RKO (cell line): ENCODE data around the gene LYRM4.

Experiments used
- DNase-seq: peaks from one replicate; pipeline ENCODE4 v3.0.0-alpha.2; 2016; ENCODE audit warnings: low spot score

Gene LYRM4

GRCh38 chr6:5260661-5261544 lies at the start of gene LYRM4, which contains the start of gene FARS2:
Gene LYRM4, minus strand, starts transcription at chr6:5260950. Its CDS starts 217 bp downstream, at chr6:5260733.
Gene FARS2, plus strand, starts transcription at chr6:5261513.
- peak; percentile 85 for DNase-seq

GRCh38 chr6:5308066-5308465 lies 47.3 kb upstream of the LYRM4 start:
- peak; percentile 65 for DNase-seq

DNA sequence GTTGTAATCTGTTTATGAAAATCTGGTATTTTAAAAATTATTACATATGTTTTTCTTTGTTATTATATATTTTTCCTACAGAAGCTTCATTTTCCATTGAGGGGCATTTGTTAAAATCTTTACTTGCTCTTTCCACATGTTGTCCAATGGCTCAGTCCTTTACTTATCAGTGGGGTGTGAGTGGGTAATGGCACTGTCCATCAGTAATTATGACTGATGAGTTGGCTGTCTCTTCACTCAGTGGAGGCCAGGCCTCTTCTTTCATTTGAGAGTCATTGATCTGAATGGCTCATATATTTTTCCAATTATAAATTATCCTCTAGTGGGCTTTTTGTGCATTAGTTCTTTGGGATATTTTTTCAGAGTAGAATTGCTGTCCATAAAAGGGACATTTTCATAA lies 46.3 kb upstream of the LYRM4 start:
- DNase-seq: no peak

- no peak for DNase-seq
Measured at GRCh38 chr6:5305968-5306626, 45.3 kb upstream of the LYRM4 start.

DNA sequence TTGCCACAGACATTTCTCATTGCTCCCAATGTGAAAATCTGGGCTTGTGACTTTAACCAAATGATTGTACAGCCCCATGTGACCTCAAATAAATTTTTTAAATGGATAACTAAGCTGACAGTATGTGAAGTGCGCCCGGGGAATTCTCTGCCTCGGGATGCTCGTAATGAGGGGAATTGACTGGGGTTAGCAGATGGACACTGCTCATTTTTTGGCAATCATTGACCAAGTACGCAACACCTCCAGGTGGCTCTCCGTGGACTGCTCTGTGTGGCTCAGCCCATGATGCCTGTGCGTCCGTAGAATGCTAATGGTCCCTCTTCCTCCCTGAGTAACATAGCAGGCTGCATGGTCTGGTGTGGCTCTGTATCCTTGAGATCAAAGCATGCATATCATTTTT lies 42.9 kb upstream of the LYRM4 start:
- no peak for DNase-seq

DNA sequence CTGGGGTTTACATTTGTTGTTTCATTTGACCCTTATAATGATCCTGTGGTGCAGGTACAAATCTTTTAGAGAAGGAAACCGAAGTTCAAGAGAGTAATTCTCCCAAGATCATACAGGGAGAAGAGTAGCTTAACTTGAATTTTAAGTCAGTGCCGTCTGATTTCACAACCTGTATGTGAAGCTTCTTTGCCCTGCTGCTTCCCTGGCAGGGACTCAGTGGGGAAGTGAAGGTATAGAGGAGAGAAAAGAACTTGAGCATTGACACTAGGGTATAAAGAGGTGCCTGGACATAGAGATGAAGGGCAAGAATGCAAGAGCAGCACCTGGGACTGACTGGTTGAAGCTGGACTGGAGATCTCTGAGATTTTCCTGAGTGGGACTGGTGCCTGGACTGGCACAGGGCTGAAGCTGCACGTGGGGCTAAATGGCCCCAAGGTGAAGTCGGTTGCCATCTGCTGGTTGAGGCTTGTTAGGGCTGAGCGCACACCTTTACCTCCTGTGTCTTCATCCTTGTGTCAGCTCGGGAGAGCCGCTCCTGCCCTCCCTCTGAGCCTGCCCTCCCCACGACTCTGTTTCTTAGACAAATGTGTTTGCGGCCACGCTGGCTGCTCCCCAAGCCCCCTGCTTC lies 42.4 kb upstream of the LYRM4 start:
- no peak for DNase-seq

GRCh38 chr6:5302220-5302946 lies 41.6 kb upstream of the LYRM4 start:
- DNase-seq: no peak

GRCh38 chr6:5300206-5300764 lies 39.5 kb upstream of the LYRM4 start:
- no peak for DNase-seq

GRCh38 chr6:5295623-5296022 lies 34.9 kb upstream of the LYRM4 start:
- no peak for DNase-seq

- no peak for DNase-seq
Measured at GRCh38 chr6:5294392-5295211, 33.9 kb upstream of the LYRM4 start.

- no peak for DNase-seq
Measured at GRCh38 chr6:5293692-5294091, 32.9 kb upstream of the LYRM4 start.

- no peak for DNase-seq
Measured at GRCh38 chr6:5292154-5292553, 31.4 kb upstream of the LYRM4 start.

GRCh38 chr6:5290500-5290899 lies 29.8 kb upstream of the LYRM4 start:
- DNase-seq: no peak

DNA sequence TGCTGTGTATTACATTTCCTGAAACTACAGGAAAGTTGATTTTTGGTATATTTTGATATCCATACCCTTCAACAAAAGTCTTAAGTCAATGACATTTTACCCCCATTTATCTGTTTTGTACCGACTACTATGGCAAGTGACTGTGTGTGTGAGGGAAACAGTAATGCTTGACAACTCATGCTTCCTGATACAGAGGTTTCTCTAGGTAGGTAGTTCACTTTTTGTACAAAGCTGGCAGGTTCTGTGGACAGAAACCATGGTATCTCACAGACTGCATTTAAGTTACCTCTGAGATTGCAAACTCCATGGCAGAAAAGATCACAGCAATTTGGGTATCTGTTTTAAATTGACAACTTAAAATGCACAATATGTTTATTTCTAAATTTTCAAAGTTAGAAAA lies 29.3 kb upstream of the LYRM4 start:
- no peak for DNase-seq

GRCh38 chr6:5287966-5288297 lies 27.2 kb upstream of the LYRM4 start:
- DNase-seq: no peak

DNA sequence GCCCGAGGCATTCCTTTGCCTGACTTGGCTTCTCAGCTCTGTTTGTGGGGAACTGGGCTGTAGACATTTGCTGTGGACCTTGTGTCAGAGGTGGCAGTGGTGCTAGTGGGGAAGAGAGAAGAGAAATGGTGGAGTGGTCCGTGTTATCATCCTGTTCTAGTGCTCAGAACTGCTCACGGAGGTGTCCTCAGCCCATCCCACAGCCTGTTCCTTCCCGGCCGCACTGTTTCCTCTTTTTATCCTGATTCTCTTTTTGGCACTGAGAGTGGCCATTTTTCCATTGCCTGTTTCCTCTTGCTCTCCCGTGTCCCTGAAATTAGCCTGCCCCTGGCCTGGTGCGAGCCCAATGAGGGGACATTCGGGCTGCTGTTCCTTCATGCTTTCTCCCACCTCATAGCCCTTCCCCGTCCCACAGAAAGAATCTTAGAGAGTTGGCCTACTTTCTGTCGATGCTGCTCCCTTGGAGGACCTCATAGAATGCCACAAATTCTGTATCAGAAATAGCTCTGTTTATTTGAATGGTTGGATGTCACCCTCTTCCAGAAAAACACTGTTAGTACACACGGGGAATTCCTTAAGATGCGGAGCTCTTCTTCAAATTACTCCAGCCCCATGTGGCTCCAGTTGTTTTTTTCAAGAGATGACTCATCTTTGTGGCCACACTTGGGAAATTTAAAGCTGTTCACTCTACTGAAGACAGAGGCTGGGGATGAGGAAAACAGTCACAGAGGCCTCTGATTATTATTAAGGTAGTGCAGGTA lies 26.6 kb upstream of the LYRM4 start:
- DNase-seq: peak; percentile 9

GRCh38 chr6:5286780-5287179 lies 26.0 kb upstream of the LYRM4 start:
- DNase-seq: no peak

- no peak for DNase-seq
Measured at GRCh38 chr6:5285526-5285925, 24.8 kb upstream of the LYRM4 start.

DNA sequence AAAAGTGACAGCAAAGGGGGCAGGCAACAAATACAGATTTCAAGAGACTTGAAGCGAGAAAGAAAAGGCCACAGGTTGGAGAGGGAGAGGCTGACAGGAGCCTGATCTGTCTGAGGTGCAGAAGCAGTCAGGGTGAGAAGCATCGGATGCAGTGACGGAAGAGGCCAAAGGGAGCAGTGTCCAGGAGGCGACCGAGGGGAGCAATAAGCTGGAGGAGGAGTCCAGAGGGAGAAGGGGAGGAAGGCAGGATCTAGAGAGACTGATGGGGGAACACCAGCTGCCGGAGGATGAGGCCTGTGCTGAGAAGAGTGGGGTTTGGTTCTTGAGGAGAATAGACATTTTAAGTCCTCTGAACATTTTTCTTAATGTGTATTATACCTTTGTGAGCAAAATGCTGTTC lies 24.3 kb upstream of the LYRM4 start:
- no peak for DNase-seq

DNA sequence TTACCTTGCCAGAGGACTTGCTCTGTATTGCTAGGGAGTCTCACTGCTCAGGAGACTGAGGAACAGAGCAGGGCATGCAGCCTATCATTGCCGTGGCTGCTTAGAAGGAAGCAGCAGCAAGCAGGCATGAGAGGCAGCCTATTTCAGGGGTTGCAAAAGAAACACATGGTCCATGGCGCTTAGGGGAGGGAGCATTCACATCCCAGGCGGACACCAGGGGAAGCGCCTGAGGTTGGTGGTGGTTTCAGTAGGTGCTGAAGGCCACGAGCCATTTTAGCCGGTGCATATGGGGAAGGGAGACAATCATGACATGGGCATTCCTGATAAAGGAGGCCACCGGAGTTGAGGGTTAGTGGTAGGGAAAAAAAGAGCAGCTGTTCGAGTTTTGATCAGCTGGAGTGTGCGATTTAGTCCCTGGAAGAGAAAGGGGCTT lies 21.5 kb upstream of the LYRM4 start:
- no peak for DNase-seq
